Prostate gland (tissue), 2 donors: Measurements from ENCODE around the gene LRP4.

Experiments
- CTCF ChIP-seq, 4 experiments: fragments of 200-600 bp in 2 of 4; fragments of 450-650 bp in 2 of 4; sonication (generic) in 2 of 4; IDR thresholded peaks; 1 replicate in 3 of 4; 2 replicates in 1 of 4; pipeline ENCODE4 v1.5.1; 2016 to 2019; ENCODE audit warnings: antibody characterized with exemption in 4 of 4, mild to moderate bottlenecking in 2 of 4, moderate library complexity in 2 of 4
- POLR2A ChIP-seq: fragments of 450-650 bp; IDR thresholded peaks from one replicate; pipeline ENCODE4 v1.6.1; 2016; ENCODE audit warnings: antibody characterized with exemption, mild to moderate bottlenecking
- POLR2AphosphoS5 ChIP-seq: sonication (generic); formaldehyde crosslinking; IDR thresholded peaks from one replicate; pipeline ENCODE4 v1.6.1; 2017; ENCODE audit warnings: antibody characterized with exemption

- TF ChIP-seq CTCF (IDR thresholded peaks at IDR 0.05) (no peak), POLR2A (no peak), POLR2AphosphoS5 (no peak)
Observed at GRCh38 chr11:46892109-46892508, 26.2 kb downstream of the LRP4 start.
